Measurements from ENCODE around the gene PPCS.
"Not testable (repeated sequence)": the region's sequence is repeated elsewhere in the genome, so short reads cannot be mapped to it uniquely, and the experiment has no call there.

Gene PPCS

DNA sequence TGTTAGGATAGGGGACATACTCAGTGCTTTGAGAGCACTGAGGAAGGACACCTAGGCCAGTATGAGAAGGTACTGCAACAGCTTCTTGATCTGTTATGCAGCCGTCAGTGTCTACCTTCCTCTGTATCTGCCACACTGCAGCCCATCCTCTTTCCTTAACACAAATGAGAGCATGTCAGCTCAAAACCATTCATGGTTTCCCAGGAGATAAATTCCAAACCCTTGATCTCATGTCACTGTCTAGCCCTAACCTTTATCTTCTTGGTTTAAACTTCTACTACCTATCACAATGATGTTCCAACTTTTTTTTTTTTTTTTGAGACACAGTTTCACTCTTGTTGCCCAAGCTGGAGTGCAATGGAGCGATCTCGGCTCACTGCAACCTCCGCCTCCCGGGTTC, 1.9 kb upstream of the PPCS start:
- no peak for DNase-seq

DNA sequence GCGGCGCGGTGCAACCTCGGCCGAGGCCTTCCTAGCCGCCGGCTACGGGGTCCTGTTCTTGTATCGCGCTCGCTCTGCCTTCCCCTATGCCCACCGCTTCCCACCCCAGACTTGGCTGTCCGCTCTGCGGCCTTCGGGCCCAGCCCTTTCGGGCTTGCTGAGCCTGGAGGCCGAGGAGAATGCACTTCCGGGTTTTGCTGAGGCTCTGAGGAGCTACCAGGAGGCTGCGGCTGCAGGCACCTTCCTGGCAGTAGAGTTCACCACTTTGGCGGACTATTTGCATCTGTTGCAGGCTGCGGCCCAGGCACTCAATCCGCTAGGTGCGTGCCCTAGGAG, 379 bp downstream of the PPCS start:
- peak; percentile 56 for DNase-seq

DNA sequence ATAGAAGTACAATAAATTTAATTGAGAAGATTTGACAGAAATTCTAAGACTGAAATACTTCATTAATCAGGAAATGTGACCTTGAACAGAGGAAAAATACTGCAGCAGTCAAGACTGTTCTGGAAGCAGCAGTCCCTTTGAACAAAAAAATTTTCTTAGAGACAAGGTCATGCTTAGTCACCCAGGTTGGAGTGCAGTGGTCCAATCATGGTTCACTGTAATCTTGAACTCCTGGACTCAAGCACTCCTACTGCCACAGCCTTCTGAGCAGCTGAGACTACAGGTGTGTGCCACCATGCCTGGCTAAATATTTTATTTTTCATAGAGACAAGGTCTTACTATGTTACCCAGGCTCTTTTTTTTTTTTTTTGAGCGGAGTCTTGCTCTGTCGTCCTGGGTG, 4.9 kb downstream of the PPCS start:
- no peak for DNase-seq

DNA sequence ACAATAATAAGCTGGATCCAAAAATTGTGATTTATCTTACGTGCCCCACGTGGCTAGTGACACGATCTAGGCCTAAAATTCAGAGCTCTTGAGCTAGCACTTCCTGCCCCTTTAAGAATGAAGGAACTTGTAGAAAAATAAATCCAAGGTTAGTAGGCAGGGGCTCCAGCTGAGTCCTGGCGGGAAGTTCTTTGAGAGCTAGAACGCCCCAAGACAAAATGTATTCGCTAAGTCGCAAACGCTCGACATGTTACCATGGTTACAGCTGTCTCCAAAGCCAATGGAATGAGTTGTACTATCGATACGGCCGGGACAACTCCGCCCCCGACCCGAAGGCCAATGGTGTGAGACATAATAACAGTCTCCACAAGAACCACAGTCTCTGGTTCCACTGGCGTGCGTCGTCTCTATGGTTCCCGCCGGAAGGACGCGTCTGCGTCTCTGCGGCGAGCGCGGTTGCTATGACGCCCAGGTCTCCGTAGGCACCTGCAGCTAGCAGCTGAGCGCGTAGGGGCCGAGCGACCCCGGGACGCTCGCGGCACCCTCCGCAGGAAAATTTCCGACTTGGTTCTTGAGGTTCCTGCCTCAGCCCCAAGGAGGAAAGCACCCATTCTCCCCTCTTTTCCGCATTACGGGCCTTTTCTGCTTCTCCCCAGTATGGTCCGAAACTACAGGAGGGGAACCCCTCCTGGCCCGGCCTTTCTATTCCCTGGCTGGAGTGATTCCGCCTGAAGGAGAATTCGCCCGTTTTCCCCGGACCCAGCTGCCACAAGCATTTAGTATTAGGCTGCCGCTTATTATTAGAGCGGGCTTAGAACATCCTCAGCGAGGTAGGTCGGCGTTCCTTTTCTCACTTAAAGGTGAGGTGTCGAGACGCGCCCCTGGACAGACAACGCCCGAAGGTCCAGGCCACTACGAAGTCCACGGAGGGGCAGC, 6.8 kb downstream of the PPCS start, which contains the start of gene CCDC30:
Gene CCDC30 (plus strand): TSS at position 459 of the 936 bp plus-strand sequence. CDS start 17,266 bp downstream, outside the sequence.
- peak; percentile 95 for DNase-seq

DNA sequence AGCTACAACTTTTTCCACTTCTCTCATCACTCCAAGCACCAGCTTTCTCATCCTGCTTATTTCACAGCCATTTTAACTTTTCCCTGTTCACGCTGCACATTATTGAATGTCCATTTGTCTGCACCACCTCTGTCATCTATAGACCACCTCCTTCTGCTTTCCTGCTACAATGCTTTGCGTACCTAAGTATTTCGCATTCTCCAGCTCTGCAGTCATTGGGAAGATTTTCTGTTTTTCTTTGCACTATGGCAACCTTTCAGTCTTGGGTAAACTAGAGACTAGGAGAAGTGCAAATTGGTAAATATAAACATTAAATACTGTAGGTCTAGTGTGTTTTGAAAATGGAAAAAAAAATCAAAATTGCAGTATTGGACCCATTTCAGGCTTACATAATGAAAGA, 7.6 kb downstream of the PPCS start:
- no peak for DNase-seq

DNA sequence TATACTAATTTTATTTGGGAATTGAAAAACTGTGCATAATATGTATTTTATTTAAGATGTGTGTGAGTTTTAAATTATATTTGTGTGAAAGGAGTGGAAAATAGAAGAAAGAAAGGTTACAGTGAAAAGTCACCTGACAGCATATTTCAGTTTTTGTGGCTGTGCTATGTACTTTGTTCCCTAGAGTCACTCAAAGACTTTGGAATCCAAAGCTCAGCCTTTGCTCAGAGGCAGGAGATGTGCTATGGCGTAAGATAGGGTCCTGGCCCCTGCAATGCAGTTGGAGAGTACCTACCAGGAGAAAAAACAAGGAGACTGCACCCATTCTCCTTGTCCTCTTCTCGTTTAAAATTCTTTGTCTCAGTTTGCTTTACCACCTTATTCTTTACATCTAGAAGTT, 9.7 kb downstream of the PPCS start:
- DNase-seq = no peak

DNA sequence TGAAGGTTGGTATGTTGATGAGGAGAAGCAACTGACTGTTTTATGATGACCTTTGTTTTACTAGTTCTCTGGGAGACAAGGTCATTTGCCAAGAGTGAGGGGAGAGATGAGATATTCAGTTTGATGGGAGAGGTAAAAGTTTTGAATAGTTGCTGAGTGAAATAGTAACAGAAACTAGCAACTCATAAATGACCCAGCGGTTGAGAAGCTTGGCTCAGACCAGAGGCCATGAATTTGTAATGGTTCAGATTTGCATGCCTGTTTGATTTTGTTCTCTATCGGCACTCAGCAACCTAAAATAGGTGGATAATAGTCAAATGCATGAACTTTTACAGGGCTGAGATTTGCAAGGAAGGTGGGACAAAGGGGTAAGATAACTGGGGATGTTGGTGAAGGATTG, 13.4 kb downstream of the PPCS start:
- no peak for DNase-seq

DNA sequence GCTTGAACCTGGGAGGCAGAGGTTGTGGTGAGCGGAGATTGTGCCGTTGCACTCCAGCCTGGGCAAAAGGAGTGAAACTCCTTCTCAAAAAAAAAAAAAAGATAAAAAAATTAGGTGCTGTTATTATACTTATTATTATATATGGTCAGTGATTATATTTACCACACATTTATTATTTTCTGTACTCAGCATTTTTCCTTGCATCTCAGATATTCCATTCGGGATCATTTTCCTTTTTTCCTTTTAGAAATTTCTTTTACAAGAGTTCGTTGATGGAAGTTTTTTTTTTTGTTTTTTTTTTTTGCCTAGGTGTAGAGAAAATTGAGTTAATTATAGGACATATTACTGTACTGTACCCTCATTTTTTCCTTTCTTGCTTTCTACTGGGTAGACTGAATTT, 20.3 kb downstream of the PPCS start:
- DNase-seq = no peak

DNA sequence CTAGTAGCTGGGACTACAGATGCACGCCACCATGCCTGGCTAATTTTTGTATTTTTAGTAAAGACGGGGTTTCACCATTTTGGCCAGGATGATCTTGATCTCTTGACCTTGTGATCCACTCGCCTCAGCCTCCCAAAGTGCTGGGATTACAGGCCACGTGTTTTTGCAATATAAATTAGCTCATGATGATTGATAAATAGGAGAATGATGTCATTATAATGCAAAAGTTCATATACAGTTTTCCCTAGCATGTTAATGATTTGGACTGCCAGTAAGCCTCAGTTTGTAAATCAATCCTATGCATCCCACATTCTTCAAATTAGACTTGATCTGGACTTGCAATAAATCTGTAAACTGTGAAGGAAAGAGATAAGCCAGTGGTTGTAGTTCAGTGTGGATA, 21.0 kb downstream of the PPCS start:
- not testable (repeated sequence) for DNase-seq

DNA sequence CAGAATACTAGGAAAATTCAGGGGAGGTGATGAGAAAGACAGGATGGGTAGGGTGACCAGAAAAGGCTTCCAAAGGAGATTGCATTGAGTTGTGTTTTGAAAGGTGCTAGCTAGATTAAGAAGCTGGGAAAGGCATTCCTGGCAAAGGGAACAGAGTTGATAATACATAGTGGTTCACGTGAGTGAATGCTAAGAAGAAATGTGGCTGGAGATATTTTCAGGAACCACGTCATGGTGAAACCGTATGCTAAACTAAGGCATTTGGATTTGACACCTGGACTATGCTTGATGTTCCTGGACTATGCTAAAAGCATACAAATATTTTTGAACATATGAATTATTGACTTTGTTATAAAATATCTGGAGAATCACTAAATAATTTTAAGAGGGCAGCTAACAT, 21.4 kb downstream of the PPCS start:
- no peak for DNase-seq

DNA sequence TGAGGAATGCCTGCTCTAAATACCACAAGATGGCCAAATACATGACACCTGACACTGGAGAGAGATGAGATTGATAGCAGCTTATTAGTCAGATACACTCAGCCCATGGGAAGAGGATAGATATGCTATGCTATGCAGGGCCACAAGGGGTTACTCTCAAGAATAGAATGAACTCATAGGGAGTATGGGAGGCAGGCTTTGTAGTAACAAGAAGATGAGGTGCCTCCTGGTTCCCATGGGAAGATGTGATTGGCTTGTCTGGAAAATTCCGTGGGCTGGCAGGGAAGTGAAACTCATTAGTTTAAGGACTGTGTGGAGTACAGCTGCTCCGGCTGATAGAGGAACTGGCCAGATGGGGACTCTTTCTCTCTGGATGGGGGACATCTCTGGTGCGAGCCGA, 23.3 kb downstream of the PPCS start:
- no peak for DNase-seq

DNA sequence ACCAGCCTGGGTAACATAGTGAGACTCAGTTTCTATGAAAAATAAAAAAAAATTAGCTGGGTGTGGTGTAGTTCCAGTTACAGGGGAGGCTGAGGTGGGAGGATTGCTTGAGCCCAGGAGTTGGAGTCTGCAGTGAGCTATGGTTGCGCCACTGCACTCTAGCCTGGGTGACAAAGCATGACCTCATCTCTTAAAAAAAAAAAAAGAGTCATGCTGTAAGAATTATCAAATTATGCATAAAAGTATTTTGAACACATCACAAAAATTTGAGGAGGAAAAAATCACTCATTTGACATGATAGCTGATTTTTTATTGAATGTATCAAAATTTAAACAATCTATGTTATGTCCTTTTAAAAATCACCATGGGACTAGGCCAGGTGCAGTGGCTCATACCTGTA, 24.6 kb downstream of the PPCS start:
- no peak for DNase-seq

DNA sequence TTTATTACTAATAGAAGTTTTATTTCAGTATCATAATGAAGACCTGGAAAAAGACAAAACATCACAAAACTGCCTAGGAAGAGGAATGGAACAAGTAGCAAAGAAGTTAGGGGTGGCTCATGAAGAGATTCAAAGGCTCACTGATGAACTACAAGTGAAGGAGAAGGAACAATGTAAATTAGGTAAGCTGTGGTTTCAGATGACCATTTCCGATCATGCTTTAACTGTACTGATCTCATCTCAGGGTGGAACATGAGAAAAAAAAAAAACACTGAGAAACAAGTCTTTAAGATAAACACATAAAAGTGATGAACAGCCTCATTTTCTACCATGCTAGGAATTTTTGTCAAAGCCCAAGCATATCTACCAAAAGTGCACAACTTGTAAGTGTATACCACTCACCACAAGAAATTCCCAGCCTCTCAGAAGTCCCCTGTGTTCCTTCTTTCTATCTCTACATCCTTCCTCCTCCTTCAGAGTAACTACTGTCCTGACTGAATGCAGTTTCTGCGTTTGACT, 26.4 kb downstream of the PPCS start:
- DNase-seq = no peak

DNA sequence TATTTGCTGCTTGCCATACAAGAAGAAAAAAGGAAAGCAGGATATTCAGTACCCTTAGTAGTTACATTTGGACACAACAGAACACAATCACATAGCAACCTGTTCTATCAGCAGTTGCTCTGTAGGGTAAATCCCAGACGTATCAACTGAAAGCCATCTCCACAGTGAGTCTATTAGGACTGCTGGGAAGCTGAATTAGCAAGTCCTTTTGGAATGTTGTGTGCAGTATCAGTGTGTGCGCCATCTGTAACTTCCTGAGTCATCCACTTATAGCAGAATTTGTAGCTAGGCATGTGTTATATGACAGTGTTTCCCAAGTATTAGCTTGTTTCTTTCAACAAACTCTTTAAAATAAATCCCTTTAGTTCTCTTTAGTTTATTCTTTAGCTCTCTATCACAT, 28.0 kb downstream of the PPCS start:
- DNase-seq = no peak

DNA sequence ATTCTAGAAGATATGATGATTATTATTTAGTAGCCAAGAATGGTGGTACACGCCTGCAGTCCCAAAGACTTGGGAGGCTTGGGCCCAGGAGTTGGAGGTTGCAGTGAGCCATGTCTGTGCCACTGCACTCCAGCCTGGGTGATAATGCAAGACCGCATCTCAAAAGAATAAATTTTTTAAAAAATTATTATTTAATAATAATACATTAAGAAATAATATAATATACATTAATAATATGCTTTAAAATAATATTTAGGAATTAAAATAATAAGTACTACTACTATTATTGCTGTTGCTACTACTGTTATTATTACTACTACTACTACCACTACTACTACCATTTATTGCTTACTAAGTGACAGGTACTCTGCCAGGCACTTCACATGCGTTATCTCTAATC, 33.9 kb downstream of the PPCS start:
- no peak for DNase-seq

DNA sequence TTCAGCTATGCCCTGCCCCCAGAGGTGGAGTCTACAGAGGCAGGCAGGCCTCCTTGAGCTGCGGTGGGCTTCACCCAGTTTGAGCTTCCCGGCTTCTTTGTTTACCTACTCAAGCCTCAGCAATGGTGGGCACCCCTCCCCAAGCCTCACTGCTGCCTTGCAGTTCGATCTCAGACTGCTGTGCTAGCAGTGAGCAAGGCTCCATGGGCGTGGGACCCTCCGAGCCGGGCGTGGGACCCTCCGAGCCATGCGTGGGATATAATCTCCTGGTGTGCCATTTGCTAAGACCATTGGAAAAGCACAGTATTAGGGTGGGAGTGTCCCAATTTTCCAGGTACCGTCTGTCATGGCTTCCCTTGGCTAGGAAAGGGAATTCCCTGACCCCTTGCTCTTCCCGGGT, 45.7 kb downstream of the PPCS start:
- DNase-seq = not testable (repeated sequence)

DNA sequence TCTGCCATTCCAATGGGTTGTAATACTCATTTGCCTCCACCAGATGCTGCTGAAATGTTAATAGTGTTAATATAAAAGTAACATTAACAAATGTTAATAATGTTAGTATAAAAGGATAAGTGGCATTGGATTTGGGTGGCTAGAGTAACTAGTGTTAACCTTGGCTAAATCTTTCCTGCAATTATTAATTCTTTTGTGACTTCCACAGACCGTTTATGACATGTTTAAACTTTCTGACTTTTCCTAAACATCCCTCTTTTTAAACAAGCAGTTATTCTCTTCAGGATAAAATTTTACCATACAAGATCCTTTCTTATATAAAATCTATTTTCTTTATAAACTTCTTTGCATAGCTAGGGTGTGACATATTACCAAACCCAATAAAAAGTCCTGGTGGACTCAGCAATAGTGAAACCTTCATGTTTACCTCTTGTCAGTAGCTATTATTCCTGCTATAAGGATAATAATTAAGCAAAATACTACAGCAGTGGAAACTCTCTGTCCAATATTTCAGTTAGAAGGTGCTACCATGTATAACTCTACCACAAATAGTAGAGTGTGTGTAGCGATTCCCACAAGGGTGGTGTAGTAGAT, 48.3 kb downstream of the PPCS start:
- no peak for DNase-seq

DNA sequence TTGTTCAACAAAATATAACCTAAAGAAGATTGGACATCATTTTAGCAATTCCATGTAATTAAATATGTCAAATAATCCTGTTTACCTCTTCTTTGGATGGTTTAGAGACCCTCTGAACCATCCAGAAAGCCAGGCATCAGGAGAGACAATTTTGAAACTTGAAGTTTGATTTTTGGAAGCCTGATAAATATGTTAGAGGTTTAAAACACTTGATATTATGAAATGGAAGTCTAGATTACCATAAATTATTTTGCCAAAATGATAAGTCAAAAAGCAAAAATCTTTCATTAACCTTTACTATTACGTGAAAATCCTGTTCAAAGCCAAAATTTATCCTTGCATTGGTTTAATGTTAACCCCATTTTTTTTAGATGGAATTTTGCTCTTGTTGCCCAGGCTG, 50.2 kb downstream of the PPCS start:
- no peak for DNase-seq

Data from activated naive CD4-positive, alpha-beta T cell treated with anti-CD3 and anti-CD28 coated beads, Interleukin-2, amount 50 U/mL, for 16 hours (primary cell).